B cell (primary cell): ENCODE measurements around the gene MBNL3.

ENCODE experiments used
- CTCF ChIP-seq: fragments of 200-600 bp; IDR thresholded peaks from one replicate; pipeline ENCODE4 v1.8.0; 2022; ENCODE audit warnings: antibody characterized with exemption, mild to moderate bottlenecking
- EZH2 ChIP-seq: IDR thresholded peaks from 2 replicates; pipeline ENCODE4 v1.6.1; 2012; ENCODE audit warnings: borderline replicate concordance, low read depth, mild to moderate bottlenecking, moderate library complexity, low read length; ENCODE audit not compliant: insufficient read depth, poor library complexity, severe bottlenecking

DNA sequence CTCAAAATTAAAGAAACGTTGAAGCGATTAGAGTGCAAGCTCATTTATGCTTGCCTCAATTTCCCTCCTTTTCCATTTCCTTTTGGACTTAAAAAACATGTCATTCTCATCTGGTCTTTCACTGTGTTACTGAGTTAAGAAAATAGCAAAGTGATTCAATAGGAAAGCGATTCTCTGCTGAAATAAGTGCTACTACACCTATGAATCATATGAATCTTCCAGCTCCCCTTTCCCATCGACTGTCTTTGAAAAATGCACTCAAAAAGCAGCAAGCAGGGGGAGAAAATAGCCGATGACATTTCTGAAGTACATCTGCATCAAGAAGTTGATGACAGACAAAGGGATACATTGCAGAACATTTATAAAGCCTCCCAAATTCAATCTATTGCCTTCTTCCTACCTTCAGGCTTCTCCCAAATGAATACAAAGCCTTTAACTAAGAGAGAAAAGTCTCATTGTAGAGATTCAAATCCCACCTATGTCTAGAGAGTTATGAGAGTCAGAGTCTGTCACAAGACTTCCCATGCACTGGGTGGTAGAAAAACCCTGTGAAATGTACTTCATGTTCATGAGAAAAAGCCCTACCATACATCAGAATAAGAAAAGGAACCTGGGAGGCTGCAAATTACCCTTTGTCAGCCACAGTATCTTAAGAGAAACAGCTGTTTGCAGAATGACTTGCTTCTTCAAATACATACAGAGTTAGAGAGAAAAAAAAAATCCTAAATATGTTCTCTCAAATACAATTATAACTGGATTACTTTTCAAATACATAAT lies 78.9 kb downstream of the MBNL3 start:
- TF ChIP-seq CTCF (no peak), EZH2 (no peak)
